Myocyte (in vitro differentiated cells): ENCODE results near the gene LZTS2. TPM values are rescaled to one million over a fixed set of nuclear protein-coding genes. Genes with fewer than 3 reads are reported as not detected.

Experiments
- DNase-seq: peaks from one replicate; pipeline ENCODE4 v3.0.0-alpha.2; 2012; ENCODE audit warnings: low read depth
- total RNA-seq: library from RNA; depleted of rRNA; stranded (reverse); fragments of >200 nt; gene quantifications from 2 replicates; pipeline ENCODE4 v1.2.3, GENCODE V29; 2014

LZTS2 gene
- total RNA-seq, 1 donor from 2014 or later = 134 TPM

DNA sequence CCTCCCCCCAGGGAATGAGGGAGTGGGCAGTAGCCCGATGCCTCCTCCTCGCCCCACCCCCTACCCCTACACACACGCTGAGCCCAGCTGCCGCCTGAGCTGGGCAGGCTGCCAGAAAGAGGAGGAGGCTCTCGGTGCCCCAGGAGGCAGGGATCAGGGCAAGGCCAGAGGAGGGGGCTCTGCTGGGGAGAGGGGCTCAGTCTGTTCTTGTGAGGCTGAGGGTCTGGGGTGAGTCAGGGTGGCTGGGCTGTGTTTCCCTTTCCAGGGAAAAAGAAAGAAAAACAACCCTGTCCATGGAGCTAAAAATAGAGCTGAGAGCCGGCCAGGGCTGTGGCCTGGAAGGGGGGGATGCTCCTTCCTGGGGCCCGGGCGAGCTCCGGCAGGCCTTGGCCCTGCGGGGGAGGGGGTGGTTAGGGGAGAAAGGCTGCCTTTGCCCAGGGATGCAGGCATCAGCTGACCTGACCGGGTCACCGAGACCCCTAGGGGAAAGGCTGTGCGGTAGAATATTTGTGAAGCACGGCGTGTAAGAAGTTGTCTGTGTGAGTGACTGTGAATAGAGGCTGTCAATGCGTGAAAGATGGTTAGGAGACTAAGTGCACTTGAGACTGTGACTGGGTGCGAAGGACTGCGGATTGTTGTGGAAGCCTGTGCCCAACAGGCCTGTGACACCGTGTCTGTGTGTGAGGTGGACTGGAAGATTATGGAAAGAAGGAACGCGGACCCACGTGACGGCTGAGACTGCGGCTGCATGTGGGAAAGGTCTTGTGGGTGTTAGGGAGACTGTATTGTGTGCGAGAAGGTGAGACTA lies 1.2 kb upstream of the LZTS2 start:
- DNase-seq = no peak

DNA sequence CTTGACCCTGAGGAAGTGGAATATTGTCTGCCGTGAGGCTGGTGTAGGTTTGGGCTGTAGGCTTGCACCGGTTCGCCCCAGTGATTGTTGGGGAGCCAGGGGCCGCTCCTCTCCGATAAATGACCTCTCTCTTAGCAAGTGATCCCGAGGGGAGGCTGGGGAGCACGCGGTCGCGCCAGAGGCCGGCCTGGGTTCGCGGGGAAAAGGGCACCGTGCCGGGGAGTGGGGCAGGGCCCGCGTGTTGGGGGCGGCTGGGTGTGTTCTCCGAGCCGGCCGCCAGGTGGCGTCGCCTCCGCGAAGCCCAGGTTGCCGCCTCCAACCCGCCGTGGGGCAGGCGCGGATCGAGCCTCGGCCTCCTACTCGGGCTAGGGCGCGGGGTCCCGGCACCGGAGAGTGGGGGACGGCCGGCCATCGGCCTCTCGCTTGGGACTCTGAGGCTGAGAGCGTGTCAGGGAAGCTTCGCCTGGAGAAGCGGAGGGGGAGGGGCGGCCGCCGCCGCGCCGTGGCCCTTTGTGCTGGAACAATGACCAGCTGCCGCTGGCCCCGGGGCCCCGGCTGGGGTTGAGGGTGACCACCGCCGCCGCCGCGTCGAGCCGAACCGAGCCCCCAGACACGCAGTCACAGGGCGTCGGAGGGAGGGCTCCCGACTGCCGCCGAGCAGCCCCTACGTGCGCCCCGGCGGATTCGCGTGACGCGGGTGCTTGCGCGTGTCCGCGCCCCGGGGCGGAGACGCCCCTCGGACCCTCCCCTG lies 442 bp upstream of the LZTS2 start:
- DNase-seq = peak; percentile 88

DNA sequence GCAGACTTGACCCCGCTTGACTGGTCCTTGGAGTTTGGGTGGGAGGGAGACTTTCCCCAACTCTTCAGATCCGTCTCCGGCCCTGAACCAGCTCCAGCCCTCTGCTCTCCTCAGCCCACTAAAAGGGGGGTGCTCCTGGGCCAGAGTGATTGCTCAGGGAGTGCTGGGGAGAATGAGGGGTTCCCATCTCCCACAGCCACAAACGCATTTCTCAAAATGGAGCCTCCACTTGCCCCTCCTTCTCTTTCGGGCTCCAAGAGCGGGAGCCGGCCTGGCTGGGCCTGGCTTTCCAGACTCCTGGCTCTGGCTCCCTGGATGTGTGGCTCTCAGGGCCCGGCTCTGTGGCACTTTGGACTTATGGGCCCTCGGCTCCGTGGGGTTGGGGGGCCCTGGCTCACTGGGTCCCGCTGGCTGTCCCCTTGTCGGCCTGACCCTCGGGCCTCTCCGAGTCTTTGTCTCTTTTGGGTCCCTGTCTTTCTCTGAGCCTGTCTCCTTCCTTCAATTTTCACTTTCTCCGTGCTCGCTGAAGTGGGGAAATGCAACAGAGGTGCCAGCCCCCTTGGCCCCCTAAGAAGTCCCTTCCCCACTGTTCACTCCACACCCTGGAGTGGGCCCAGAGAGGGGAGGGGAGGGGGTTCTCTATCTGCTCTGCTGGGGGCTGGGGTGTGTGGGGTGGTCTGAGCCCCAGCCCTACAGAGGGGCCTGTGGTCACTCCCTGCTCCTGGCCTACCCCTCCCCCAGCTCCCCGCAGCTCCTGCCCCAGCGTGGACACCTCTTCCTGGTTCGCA lies 713 bp downstream of the LZTS2 start:
- peak; percentile 52 for DNase-seq

DNA sequence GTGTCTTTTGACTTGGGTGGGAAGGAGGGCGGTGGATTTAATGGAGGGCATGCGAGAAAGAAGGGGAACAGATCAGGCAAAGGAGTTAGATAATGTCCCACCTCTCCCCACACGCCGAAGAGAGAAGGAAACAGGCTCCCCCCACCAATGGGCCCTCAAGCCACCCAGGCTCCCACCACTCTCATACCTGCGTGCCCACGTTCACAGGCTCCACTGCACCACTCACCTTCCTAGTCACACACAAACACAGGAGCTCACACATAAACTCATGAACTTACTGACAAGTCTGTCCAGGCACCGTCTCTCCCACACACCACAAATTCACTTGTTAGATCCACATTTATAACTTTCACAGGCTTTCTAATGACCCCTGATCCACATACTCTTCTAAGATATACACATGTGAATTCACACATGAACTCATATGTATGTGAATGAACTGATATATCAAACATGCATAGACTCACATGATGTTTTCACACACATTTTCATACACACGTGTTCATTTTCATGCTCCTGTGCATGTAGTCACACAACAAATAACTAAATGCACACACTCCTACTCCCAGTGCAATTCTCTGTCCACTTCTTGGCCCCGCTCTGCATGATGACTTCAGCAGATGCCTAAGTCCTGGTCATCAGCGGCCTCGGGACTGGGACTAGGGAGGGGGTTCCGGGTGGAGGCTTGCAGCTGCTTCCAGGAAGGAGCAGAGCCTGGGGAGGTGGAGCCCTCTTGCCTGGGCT lies 1.5 kb downstream of the LZTS2 start:
- DNase-seq = peak; percentile 96

- no peak for DNase-seq
Measured at GRCh38 chr10:101001659-101002035, 2.0 kb downstream of the LZTS2 start.

DNA sequence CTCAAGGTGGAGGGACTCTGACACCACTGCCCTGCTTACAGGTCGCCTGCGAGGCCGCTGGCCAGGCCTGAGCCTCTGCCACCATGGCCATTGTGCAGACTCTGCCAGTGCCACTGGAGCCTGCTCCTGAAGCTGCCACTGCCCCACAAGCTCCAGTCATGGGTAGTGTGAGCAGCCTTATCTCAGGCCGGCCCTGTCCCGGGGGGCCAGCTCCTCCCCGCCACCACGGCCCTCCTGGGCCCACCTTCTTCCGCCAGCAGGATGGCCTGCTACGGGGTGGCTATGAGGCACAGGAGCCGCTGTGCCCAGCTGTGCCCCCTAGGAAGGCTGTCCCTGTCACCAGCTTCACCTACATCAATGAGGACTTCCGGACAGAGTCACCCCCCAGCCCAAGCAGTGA lies 2.8 kb downstream of the LZTS2 start:
- no peak for DNase-seq

DNA sequence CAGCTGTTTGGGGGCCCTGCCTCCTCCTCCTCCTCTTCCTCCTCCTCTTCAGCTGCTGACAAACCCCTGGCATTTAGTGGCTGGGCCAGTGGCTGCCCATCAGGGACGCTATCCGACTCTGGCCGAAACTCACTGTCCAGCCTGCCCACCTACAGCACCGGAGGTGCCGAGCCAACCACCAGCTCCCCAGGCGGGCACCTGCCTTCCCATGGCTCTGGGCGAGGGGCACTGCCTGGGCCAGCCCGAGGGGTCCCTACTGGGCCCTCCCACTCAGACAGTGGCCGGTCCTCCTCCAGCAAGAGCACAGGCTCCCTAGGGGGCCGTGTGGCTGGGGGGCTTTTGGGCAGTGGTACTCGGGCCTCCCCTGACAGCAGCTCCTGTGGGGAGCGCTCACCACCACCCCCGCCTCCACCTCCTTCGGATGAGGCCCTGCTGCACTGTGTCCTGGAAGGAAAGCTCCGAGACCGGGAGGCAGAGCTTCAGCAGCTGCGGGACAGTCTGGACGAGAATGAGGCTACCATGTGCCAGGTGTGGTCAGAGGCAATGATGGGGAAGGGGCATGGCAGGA lies 4.1 kb downstream of the LZTS2 start:
- no peak for DNase-seq

GRCh38 chr10:101005361-101005760 lies 5.8 kb downstream of the LZTS2 start:
- DNase-seq = no peak

DNA sequence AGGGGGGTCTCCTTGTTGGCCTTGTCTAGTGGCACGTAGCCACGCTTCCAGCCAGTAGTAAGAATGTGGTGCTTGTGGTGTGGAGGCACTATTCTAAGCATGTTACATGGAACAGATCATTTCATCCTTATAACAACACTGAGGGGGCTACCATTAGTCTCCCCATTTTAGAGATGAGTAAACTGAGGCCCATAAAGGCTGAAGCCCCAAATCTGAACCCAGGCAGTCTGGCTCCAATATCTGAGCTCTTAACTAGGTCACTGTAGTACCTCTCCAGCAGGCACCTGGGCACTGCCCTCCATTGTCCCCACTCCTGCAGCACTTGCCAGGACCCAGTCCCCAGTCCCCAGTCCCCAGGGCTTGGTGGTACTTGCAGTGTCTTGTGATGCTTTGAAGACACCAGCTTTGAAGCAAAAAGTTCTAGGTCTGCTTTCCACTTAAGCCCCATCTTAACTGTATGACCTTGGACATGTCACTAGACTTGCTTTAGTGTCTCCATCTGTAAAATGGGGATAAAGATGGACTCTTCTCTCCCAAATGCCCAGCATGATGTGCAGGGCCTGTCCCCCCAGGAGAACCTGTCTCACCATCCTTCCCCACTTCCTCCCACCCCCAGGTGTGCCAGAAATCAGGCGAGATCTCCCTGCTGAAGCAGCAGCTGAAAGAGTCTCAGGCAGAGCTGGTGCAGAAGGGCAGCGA lies 6.4 kb downstream of the LZTS2 start:
- no peak for DNase-seq

DNA sequence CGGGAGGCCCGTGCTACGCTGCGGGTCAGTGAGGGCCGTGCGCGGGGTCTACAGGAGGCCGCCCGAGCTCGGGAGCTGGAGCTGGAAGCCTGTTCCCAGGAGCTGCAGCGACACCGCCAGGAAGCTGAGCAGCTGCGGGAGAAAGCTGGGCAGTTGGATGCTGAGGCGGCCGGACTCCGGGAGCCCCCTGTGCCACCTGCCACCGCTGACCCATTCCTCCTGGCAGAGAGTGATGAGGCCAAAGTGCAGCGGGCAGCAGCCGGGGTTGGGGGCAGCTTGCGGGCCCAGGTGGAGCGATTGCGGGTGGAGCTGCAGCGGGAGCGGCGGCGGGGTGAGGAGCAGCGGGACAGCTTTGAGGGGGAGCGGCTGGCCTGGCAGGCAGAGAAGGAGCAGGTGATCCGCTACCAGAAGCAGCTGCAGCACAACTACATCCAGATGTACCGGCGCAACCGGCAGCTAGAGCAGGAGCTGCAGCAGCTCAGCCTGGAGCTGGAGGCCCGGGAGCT lies 7.0 kb downstream of the LZTS2 start:
- DNase-seq = peak; percentile 50

GRCh38 chr10:101007099-101007711 lies 7.6 kb downstream of the LZTS2 start:
- peak; percentile 86 for DNase-seq

- DNase-seq = peak; percentile 57
Measured at GRCh38 chr10:101007915-101008822, 8.6 kb downstream of the LZTS2 start.

DNA sequence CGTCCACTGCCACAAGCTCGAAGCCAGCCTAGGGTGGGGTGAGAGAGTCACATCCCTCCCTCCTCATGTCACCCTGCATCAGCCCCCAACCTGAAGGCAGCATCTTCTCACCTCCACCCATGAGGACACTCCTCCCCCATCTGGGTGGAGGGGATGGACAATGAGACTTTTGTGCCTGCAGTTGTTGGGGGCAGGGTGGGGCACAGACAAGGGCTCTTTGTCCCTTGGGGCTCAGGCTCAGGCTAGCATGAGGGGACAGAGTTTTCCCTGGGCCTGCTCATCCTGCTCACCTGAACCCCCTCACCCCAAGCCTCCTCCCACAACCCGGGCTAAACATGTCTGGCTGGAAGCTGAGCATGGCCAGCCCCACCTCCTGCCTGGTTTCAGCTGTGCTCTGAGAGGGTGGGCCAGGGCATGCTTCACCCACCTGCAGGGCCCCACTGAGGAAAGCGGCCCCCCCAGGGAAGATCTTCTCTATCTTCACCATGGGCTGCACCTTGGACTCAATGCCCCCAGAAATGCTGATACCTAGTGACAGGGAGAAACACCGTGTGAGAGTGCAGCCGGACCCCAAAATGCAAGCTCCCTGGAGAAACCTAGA lies 9.3 kb downstream of the LZTS2 start:
- no peak for DNase-seq

DNA sequence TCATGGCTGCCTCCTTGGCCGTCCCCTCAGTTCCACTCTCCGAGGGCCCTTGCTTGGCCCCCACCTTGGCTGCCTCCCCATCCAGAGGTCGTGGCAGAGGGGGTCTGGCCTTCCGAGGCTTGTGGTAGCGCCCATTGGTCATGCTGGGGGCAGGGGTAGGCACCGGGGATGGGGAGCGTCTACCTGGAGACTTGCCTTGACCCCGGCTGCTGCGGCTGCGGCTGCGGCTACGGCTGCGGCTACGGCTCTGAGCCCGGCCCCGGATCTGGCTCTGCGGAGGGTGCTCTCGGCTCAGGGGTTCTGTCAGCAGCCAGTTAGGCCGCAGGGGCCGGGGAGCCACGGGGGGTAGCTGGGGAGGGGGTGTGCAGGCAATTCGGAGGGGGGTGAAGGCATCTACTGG lies 10.7 kb downstream of the LZTS2 start:
- DNase-seq = no peak

GRCh38 chr10:101011517-101012423 lies 12.2 kb downstream of the LZTS2 start:
- peak; percentile 54 for DNase-seq

DNA sequence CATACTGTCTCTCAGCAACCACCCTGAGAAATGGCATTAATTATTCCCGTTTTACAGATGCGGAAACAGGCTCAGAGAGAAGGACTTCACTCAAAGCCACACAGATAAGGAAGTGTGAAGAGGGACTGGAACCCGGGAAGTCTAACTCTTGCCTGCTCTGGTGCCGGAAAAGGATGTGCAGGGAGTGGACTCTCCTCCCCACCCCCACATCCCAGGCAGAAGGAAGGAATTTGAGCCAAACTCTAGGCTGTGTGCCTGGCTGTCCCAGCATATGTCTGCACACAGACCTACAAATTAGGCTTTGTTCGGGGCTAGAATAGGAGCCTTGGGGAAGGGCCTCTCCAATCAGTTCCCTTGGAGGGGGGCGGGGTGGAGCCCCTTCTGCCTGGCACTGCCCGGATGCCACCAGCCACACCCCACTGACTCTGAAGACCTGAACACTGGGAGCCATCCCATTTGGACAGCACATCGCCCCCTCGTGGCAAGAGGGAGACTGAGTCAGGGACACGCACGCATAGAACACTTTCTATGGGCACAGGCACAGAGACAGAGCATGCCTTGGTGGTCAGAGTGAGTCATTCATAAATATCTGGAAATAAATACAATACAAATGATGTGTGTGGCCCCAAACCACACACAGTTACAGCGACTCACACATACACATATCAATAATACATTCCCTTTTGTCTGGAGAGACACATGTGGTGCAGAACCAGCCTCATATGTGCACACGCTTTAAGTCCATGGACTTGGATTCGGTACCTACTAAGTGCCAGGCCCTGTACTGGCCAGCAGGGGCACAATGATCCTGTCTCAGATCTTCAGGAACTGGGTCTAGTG lies 13.1 kb downstream of the LZTS2 start:
- peak; percentile 99 for DNase-seq
